Measurements from ENCODE around the gene CAPN7.
A peak's percentile ranks its signal among the peaks of the same experiment; 100 is the strongest.

The CAPN7 gene

DNA sequence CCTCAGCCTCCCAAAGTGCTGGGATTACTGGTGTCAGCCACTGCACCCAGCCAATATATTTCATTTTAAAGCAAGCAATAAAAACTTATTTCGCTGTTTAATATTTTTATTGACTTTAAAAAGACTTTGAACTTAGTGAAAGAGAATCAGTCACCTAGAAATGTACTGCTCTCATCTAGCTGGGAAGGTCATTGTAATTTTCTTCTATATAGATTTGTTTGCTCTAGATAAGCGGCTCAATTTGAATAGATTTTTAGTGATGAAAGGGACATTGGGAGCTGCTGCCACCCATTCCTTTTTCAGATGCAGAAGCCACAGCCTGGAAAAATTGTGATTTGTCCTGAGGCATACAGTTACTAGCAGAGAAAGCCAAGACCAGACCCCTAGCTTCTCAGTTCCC is 40.1 kb downstream of the CAPN7 start:
- no peak for DNase-seq (ENCODE audit: low read depth)

DNA sequence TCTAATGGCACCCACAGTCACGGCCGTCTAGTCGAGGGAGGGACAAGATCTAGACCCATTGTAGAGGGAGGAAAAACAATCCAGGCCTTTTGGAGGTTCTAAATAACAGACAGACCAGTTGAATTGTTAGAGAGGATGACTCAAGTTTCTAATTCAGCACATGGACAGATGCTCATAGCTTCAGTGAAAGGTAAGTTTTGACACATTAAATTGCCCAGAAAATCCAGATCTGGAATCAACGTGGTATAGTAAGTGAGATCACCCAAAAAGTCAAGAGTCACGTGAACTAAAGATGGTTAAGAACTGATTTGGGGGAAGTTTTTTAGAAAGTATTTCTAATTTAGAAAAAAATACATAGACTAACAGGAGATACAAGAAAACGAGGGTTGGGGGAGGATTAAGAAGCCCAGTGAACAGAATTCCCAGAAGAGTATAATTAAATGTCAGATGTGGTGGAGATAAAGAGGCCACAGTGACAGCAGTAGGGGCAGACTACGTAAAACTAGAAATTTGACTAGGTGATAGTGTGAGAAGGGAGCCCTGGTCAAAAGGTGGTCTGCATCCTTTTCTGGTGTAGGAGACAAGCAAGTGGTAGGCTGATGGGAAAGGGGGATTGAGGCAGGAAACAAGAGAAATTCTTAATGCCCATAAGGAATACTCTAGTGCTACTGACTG is 47.1 kb downstream of the CAPN7 start:
- no peak for DNase-seq (ENCODE audit: low read depth)

DNA sequence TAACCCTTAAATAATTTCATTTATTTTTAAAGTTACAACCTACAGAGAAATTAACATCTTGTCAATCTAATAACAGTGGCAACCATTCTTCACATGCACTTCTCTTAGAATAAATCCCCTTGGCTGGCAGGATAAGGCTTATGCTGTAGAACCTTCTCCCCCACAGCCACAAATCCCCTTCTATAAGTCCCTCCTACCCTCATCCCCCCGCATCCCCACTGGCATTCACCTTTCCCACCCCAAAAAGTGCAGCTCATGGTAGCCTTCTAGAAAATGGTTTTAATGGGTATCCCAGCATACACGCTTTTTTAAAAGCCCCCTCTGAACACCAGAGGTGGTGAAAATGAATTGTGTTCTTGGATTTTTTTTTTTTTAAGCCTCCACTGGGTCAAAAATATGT is 49.2 kb downstream of the CAPN7 start:
- DNase-seq (ENCODE audit: low read depth), result no peak

DNA sequence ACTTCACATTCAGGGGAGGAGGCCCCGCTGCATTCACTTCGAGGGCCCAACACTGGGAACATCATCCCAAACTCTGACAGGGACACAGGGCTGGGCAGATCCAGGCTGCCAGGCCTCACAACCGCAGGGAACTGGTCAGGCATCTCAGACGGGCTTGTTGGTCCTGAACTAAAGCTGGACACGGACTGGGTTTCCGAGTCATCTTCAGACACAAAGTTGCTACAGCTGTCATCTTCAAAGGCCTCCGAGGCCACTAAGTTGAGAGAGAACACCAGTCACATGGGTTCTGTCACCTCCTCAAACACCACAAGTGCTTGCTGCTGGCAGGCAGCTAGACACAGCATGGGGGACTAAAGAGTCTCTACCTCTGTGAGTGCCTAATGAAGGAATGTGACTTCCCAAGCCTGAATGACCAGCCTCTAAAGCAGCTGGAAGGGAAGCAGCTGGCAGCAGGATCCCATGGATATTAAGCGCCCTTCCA is 50.9 kb downstream of the CAPN7 start:
- no peak for DNase-seq (ENCODE audit: low read depth)

DNA sequence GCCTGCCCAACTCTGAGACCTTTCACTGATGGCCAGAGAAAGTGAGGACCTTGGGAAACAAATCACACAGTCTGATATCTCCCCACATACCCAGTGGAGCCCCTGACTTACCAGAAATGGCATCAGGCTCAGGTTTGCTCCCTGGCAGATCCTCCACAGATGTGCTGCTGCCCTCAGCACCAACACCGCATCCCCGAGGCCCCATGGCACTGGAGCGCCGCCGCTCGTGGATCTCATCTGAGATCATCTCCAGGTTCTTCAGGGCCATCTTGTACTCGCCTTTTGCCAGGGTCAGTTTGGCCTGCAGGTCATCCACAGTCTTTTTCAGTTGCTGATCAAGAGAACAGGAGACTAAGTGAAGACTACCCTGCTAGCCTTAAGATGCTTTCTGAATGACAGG is 52.7 kb downstream of the CAPN7 start:
- no peak for DNase-seq (ENCODE audit: low read depth)

DNA sequence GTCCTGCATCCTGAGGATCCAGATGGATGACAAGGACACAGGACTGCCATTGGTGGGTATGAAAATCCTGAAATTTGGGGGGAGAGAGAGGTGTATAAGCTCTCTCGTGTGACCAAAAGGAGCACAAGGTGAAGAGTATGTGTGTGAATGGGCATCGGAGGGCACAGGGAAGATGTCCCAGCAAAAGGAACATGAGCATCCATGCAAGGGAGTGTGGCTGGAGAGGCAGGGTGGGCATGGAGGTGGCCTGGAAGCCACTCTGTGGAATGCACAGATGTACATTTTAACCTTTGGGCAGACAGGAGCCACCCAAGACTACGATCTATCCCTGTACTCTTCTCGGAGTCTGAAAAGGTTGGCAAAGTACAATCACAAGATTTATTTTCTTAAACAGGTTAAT is 54.5 kb downstream of the CAPN7 start:
- no peak for DNase-seq (ENCODE audit: low read depth)

DNA sequence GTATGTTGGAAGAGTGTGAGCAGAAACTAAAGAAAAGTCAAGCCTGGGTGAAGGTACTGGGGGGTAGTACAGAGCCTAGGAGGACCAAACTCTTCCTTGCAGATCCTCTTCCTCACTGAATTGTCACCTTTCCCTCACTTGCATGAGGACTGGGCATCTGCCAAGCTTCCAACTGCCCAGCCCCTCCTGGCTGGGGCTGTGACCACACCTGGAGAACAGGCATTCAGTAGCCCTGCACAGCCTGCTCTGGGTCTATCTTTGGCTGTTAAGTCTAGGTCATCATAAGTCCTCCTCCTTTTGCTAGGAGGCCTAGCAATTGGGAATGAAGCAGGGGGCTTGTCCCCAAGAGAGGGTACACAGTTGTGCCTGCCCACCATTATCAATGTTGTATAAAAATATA is 55.2 kb downstream of the CAPN7 start:
- DNase-seq (ENCODE audit: low read depth), result no peak

DNA sequence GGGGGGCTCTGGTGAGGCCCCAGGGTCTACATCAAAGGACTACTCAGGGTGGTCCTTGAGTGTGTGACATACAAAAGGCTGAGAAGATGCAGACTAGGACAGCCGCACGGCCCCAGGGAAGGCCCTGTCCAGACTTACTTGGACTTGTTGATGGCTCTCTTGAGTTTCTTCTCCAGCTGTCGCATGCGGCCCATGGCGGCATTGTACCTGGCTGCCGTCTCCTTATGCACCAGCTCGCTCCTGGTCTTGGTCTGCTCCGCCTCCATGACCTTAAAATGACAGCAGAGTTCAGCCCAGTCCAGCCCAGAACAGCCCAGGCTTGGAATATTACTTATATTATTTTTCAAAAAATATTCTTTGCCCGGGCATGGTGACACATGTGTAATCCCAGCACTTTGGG is 56.0 kb downstream of the CAPN7 start:
- DNase-seq (ENCODE audit: low read depth), result no peak

DNA sequence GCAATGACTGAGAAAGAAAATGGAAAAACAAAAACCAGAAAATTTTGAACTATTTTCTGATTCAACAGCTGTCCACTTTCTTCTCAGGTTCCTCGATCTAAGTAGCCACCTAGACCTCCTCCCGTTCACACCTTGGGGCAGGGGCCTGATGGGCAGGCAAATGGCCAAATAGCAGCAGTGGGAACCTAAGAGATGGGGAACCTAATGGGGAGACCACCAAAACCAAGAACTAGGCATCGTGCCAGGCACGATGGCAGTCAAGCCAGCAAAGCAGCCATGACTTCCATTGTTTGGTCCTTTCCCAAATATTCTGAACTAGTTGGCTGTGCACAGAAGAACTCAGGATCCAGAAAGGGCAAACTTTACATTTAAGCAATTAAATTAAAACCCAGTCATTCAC is 57.1 kb downstream of the CAPN7 start:
- no peak for DNase-seq (ENCODE audit: low read depth)

DNA sequence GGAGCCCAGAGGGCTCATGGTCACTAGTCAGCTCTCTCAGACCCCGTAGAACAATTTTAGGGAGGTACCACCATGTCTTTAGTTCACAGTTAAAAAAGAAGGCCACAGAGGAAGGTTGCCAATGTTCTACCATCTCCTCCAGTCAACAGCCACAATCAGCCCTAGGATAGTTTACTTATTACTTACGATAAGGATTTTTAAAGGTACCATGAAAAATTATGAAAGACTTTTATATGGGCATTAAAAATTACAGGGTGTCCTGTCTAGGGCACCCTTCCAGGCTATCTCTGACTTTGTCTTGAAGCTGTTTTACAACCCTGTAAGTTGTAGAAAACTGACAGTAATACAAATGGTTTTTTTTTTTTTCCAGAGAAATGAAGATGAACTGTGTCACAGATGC is 57.9 kb downstream of the CAPN7 start:
- DNase-seq (ENCODE audit: low read depth), result no peak

DNA sequence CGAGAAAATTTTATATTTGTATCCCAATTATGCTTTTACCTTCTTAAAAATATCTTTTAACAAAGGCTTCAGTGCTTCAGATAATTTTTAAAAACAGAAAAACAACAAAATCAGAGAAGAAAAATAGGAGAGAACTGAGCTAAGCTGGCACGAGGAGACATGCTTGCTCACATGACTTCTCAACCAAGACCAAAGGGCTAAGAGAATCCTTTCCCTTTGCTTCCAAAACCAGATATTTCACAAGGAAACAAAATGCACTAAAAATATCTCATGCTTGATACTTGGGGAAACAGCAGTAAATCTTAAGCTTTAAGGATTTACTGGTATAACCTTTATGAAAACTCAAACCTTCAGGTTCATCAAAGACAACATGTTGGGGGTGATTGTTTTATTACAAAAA is 58.4 kb downstream of the CAPN7 start:
- DNase-seq (ENCODE audit: low read depth), result no peak

DNA sequence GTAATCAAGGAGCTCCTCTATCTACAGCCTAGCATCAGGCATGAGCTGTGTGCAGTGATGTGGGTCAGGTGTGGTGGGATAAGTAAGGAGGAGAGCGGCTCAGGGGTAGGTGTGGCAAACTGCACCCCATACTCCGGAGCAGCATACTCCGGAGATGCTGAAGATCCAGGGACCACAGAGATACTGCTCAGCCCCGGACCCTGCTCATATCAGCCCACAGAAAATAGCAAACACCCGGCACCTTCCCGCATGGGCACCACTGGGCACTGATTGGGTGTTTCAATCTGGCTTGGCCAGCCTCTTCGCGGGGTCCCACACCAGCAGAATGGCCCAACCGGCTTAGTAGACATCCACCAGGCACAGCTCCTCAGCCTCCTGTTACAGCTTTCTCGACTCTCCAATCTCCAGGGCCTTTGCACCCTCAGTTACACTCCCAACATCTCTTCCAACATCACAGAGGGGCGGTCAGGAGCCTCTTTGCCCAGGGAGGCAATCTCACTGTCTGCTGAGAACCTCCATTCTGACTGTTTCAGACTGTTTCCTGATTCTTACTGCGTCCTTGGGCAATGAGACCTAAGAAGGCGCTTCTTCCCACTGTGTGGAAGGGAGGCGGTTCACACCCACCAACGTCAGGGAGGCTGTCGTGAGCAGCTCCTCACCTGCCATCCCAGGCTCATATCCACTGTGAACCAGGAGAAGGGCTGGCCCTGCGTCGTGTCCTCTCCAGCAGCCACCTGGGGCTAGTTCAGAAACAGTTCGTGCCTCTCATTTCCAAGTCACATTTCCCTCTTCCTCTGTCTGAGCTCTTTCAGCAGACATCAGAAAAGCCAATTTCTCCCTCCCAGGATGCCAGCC is 59.8 kb downstream of the CAPN7 start:
- no peak for DNase-seq (ENCODE audit: low read depth)

DNA sequence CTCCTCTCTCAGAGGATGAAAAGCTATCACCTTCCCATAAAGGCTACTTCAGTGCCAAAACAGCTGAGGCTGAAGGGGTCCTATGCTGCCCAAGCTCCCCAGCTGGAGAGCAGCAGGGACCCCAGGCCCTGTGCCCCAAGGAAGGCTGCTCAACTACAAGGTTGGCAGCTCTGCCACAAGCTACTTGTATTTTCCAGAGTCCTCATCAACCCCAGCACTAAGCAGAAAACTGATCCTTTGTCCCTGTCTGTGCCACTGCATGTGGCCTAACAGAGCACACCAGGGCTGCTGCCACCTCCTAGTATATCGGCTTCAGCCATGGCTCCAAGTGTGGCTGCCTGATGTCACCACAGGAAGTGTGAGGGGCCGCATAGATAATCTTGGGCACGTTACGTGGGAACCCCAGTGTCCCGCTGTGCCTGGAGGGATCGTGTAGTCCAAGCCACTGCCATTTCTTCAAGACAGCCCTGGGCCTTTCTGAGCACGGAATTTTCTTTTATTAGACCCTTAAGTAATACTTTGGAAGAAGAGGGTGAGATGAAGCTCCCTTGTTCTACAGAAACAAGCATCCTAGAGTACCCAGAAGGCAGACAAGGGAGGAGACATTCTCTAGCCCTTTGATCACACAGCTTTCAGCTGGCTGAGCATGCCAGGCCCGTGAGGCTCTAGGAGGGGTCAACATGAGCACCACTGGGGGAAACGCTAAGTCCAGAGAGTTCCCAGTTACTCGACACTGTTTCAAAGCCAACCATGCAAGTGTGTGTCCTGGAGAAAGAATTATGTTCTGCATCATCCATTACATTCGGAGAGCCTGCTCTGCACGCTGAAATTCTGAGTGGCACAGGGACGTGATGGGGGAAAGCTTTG is 60.7 kb downstream of the CAPN7 start:
- DNase-seq (ENCODE audit: low read depth), result no peak

DNA sequence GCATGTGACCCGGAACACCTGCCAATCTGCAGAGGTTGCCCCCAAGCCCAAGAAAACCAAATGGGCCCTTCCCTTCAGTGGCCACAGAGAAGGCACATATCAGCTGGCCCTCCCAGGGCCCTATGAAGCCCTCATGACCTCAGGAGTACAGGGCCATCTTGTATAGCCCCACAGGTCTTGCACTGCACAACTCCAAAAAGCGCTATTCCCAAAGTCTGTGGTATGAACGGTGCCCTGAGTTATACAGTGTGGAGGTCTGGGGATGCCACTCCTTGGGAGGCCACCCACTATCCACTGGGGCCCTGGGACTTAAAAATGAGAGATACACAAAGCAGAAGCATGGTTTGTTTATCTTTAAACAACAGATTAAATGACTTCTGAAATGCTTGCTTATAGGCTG is 61.5 kb downstream of the CAPN7 start:
- no peak for DNase-seq (ENCODE audit: low read depth)

DNA sequence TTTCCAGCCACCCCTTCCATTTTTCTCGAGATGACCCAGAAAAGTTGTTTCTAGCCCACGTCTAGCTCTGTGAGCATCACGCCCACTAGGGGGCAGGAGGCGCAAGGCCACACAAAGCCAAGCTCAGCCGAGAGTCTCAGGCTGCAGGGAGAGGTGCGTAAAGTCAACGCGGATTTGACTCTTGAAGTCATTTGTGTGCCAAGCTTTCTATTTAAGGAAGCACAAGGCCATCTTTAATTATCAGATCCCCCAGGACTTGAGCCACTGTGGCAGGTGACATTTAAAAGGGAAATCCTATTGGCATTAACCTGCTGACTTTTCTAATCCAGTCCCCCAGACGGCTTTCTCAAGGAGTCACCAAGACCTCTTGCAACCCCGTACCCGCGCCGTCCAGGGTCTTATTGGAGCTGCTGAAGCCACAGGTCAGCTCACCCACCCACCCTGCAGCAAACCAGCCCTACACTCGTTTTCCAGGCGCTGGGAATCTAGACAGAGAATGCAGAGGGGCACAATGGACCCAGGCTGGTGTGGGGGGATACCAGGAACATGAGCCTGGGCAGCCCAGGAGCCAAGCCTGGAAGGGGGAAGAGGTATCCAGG is 62.1 kb downstream of the CAPN7 start:
- peak; percentile 79 for DNase-seq (ENCODE audit: low read depth)

DNA sequence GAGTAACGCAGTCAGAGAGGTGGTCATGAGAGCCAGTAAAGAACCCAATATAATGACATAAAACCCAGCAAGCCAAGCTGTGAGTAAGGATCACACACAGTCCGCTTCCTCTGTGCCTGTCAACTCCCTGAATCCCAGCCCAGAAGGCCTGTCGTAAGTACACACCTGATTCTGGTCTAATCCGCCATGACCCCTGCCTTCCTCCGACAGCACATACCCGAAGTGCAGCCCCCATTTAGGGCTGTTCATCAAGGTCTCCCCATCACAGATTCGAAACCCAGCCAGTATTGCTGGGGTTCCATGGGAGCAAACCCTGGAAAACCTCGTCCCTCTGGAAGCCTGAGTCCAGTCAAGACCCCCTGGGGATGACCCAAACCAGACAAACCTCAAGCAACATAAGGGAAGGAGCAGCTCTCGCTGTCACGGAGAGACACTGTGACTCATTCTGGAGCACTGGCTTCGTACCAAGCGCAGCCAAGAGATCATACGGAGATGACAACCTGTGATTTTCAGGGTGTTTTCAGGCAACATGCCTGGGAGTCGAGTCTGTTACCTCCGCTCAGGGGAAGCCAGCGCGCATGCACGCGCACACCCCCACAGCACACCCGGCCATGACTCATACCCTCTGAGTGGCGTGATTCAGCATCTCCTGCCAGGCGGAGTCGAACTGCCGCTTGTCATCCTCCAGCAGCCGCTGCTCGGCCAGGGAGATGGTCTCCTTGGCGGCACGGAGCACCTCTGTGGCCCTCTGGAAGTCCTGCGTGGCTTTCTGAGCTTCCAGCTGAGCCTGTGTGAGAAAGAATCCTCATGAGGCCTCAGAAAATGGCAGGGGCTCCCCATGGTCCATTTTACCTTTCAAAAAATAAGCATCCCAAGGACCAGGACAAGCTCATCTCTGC is 63.3 kb downstream of the CAPN7 start:
- DNase-seq (ENCODE audit: low read depth), result peak; percentile 79

DNA sequence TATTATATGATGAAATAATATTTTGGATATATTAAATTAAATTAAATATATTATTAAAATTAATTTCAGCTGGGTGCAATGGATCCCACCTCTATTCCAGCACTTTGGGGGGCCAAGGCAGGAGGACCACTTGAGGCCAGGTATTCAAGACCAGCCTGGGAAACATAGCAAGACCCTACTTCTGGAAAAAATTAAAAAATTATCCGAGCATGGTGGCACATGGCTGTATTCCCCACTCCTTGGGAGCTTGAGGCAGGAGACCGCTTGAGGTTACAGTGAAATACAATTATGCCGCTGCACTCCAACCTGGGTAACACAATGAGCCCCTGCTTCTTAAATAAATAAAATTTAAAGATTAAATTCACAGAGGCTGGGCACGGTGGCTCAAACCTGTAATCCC is 65.0 kb downstream of the CAPN7 start:
- DNase-seq (ENCODE audit: low read depth), result no peak

DNA sequence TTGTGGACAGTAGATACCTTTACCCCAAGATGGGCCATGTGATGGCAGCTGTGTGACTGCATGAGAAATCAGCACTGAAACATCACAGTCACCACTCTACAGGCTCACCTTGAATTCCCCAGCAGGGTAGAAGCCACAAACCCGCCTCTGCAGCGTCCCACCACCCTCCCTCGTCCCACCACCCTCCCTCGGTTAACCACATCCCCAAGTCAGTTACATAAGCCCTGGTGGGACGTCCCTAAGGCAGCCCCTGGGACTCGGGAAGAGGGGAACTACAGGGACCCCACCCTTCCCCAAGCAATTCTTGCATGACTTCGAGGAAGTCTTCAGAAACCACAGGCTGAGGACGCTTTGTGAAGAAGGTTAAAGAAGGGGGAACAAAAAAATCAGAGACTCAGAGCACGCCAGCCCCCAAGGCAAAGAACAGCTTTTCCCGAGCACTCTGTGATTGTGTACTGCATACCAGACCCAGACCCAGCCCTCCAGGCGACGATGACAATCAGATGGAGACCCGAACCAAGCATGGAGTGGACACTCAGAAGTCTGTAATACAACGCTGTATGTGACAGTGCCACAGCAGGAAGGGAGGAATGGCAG is 65.8 kb downstream of the CAPN7 start:
- peak; percentile 76 for DNase-seq (ENCODE audit: low read depth)

DNA sequence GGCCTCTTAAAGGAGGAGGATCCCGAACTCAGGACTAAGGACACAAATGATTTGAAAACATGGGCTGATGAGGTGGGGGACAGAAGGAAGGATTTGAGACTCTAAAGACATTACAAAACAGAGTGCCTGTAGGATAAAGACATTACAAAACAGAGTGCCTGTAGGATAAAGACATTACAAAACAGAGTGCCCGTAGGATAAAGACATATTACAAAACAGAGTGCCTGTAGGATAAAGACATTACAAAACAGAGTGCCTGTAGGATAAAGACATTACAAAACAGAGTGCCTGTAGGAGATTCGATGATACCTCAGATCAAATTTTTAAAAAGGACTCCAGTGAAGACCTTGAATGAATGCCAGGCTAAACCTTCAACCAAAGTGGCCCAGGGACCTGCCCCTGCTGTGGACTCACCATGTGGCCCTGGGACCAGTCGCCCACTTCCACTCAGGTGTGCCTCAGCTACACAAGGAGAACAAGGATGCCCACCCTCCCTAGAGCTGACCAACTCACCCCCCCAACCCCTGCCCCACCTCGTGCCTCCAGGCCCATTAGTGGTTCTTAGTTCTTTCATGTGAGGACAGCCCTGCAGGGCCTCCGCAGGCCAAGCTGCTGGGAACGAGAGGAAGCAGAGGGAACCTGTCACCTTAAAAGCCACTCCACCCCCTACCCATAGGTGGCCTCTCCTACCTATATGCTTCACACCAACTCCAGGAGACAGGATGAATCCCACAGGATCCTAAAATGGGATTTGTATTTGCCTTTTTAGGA is 66.6 kb downstream of the CAPN7 start:
- DNase-seq (ENCODE audit: low read depth), result no peak

DNA sequence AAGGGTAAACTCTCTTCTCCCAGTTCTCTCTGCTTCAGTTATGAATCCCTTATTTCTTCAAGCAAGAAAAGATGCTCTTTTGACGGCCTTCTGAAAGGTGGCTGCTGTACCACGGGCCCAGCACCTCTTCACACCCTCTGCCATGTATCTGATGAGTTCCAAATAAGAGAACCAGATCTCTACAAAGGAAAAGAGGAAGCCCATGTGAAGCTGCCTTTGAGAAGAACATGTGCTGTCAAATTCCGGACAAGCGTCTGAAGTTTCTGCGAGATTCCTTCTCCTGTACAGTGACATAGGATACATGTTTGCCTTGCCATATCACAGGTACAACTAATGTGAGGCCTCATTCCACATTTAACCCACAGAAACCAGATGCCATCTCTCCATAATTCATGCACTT is 67.2 kb downstream of the CAPN7 start:
- no peak for DNase-seq (ENCODE audit: low read depth)
